CD14-positive monocyte (primary cell): ENCODE measurements around the gene ZBP1. TPM values are rescaled to one million over a fixed set of nuclear protein-coding genes. Genes with fewer than 3 reads are reported as not detected.

ENCODE experiments used
- DNase-seq, 3 donors: peaks; one replicate each; pipeline ENCODE4 v3.0.0-alpha.2; 2011 to 2022
- H2AFZ ChIP-seq: 2 replicates; pipeline ENCODE4 v1.6.0; 2012; ENCODE audit warnings: mild to moderate bottlenecking, low read depth, low read length, inconsistent platforms; ENCODE audit not compliant: insufficient read depth, poor library complexity, severe bottlenecking
- H3K27ac ChIP-seq, 2 donors: 1 replicate in 1 of 2; 2 replicates in 1 of 2; pipeline ENCODE4 v1.5.1; 2012 to 2013; ENCODE audit warnings: low read length in 2 of 2, control low read depth in 1 of 2, inconsistent platforms in 1 of 2, low read depth in 1 of 2, mild to moderate bottlenecking in 1 of 2
- H3K27me3 ChIP-seq, 2 donors: one replicate each; pipeline versions ENCODE4 v1.6.0 to v1.6.1; 2011 to 2013; ENCODE audit warnings: low read length in 2 of 2; ENCODE audit not compliant: control insufficient read depth in 2 of 2, insufficient read depth in 2 of 2
- H3K36me3 ChIP-seq, 2 donors: replicated peaks in 1 of 2; 1 replicate in 1 of 2; 2 replicates in 1 of 2; pipeline versions ENCODE4 v1.5.1 to v1.6.1; 2012 to 2013; ENCODE audit warnings: low read length in 2 of 2, control low read depth in 1 of 2, inconsistent platforms in 1 of 2, mild to moderate bottlenecking in 1 of 2; ENCODE audit not compliant: insufficient read depth in 2 of 2, control insufficient read depth in 1 of 2
- H3K4me1 ChIP-seq, 2 donors: 1 replicate in 1 of 2; 2 replicates in 1 of 2; pipeline versions ENCODE4 v1.5.1 to v1.6.1; 2012 to 2013; ENCODE audit warnings: low read length in 2 of 2, control low read depth in 1 of 2, inconsistent platforms in 1 of 2, mild to moderate bottlenecking in 1 of 2, moderate library complexity in 1 of 2; ENCODE audit not compliant: insufficient read depth in 2 of 2, control insufficient read depth in 1 of 2
- H3K4me2 ChIP-seq: replicated peaks from 2 replicates; pipeline ENCODE3; 2012; ENCODE audit warnings: low read length, moderate library complexity, mild to moderate bottlenecking; ENCODE audit not compliant: poor library complexity, severe bottlenecking; ENCODE audit errors: extremely low read depth
- H3K4me3 ChIP-seq, 3 experiments: fragments of 200-600 bp in 1 of 3; sonication (generic) in 1 of 3; replicated peaks in 1 of 3; 1 replicate in 2 of 3; 2 replicates in 1 of 3; pipeline ENCODE4 v1.5.1; 2011 to 2013; ENCODE audit warnings: low read length in 3 of 3, mild to moderate bottlenecking in 3 of 3, control low read depth in 2 of 3, low read depth in 2 of 3, inconsistent platforms in 1 of 3, moderate library complexity in 1 of 3
- H3K79me2 ChIP-seq: 2 replicates; pipeline ENCODE4 v1.6.0; 2012; ENCODE audit warnings: mild to moderate bottlenecking, control low read depth, inconsistent platforms, low read length, moderate library complexity; ENCODE audit not compliant: insufficient read depth
- H3K9ac ChIP-seq: 2 replicates; pipeline ENCODE4 v1.6.0; 2017; ENCODE audit warnings: low read length, mild to moderate bottlenecking; ENCODE audit not compliant: insufficient read depth, poor library complexity, severe bottlenecking
- H3K9me3 ChIP-seq, 2 donors: replicated peaks in 1 of 2; 1 replicate in 1 of 2; 2 replicates in 1 of 2; pipeline versions ENCODE4 v1.5.1 to v1.6.1; 2012 to 2013; ENCODE audit warnings: low read length in 2 of 2, control low read depth in 1 of 2; ENCODE audit not compliant: control insufficient read depth in 1 of 2, insufficient read depth in 1 of 2
- H4K20me1 ChIP-seq: 2 replicates; pipeline ENCODE4 v1.6.0; 2012; ENCODE audit warnings: mild to moderate bottlenecking, low read length, control low read depth, moderate library complexity; ENCODE audit not compliant: insufficient read depth
- H3K27ac Mint-ChIP-seq, 7 donors: one replicate each; pipeline ENCODE4 v1.8.0; 2020; ENCODE audit warnings: mild to moderate bottlenecking in 7 of 7, mixed read lengths in 7 of 7, moderate library complexity in 6 of 7, inconsistent platforms in 2 of 7
- H3K27me3 Mint-ChIP-seq, 3 donors: one replicate each; pipeline ENCODE4 v1.8.0; 2021 to 2022; ENCODE audit warnings: low read depth in 3 of 3, mild to moderate bottlenecking in 3 of 3, mixed read lengths in 3 of 3, moderate library complexity in 3 of 3, inconsistent platforms in 1 of 3
- H3K36me3 Mint-ChIP-seq, 2 donors: one replicate each; pipeline ENCODE4 v1.8.0; 2020; ENCODE audit warnings: mixed read lengths in 2 of 2, inconsistent platforms in 1 of 2, mild to moderate bottlenecking in 1 of 2
- H3K4me1 Mint-ChIP-seq: one replicate; pipeline ENCODE4 v1.8.0; 2020; ENCODE audit warnings: mild to moderate bottlenecking, mixed read lengths
- H3K4me3 Mint-ChIP-seq, 2 donors: one replicate each; pipeline ENCODE4 v1.8.0; 2020; ENCODE audit warnings: mild to moderate bottlenecking in 2 of 2, mixed read lengths in 2 of 2, moderate library complexity in 1 of 2
- H3K9me3 Mint-ChIP-seq, 7 donors: one replicate each; pipeline ENCODE4 v1.8.0; 2020 to 2022; ENCODE audit warnings: mixed read lengths in 7 of 7, mild to moderate bottlenecking in 6 of 7, moderate library complexity in 6 of 7, inconsistent platforms in 2 of 7
- CTCF ChIP-seq: fragments of 200-600 bp; IDR thresholded peaks from one replicate; pipeline ENCODE4 v1.8.0; 2022; ENCODE audit warnings: antibody characterized with exemption, mild to moderate bottlenecking
- WGBS: methylation state at CpG from one replicate; pipeline ENCODE4 v1.1.5; 2013; ENCODE audit warnings: missing lambda C conversion rate; ENCODE audit not compliant: insufficient coverage; 5-methylcytosine and 5-hydroxymethylcytosine counted together
- intact Hi-C, 2 donors: fragments of 100-400 bp; cut with micrococcal nuclease; formaldehyde crosslinking; loops; one replicate each; pipeline versions ENCODE4 v1.15.0 to v1.15.1; 2023
- polyA plus RNA-seq, 3 donors: library from polyadenylated mRNA; depleted of rRNA in 1 of 3; unstranded in 2 of 3; stranded (reverse) in 1 of 3; fragments of 300-500 nt in 2 of 3; fragments of >200 nt in 1 of 3; fragmentation: Illumina TruSeq in 2 of 3; gene quantifications; 1 replicate in 2 of 3; 2 replicates in 1 of 3; pipeline ENCODE4 v1.2.3, GENCODE V29; 2012 to 2021

The ZBP1 gene
- polyA plus RNA-seq, 3 donors = 2.8 to 25.9 (median 3.0) TPM

- H3K4me3 ChIP-seq = no peak overlapping the region
- no peak for TF ChIP-seq CTCF
- H3K27ac Mint-ChIP-seq = no peak overlapping the region
- H3K27me3 Mint-ChIP-seq = peaks cover 7 to 32% (median 13%) of the 10 kb centered on the region in 3 donors
- peaks cover 7 to 8% of the 10 kb centered on the region in 2 donors for H3K4me1 ChIP-seq
- intact Hi-C loops = no loop called here
- no peak overlapping the region for H3K27ac ChIP-seq
- WGBS = 97% methylated on average over 6 of the region's 12 CpGs
- peaks cover 18% of the 10 kb centered on the region for H3K4me1 Mint-ChIP-seq
- no peaks in the 10 kb centered on the region for H3K79me2 ChIP-seq
- no peak overlapping the region for H2AFZ ChIP-seq
- H3K36me3 Mint-ChIP-seq = peaks cover 9 to 63% of the 10 kb centered on the region in 2 donors
- H3K27me3 ChIP-seq = no peaks in the 10 kb centered on the region
- no peak overlapping the region for H3K4me3 Mint-ChIP-seq
- H3K9ac ChIP-seq = no peak overlapping the region
- H3K9me3 Mint-ChIP-seq = peaks cover 0 to 3% (median 0%) of the 10 kb centered on the region in 7 donors
- no peak overlapping the region for H3K4me2 ChIP-seq
- H3K9me3 ChIP-seq = no peaks in the 10 kb centered on the region
- H4K20me1 ChIP-seq = no peaks in the 10 kb centered on the region
- DNase-seq = no peak
- H3K36me3 ChIP-seq = peaks cover 2 to 29% of the 10 kb centered on the region in 2 donors
Measured at GRCh38 chr20:57613481-57613921, 6.7 kb downstream of the ZBP1 start.

DNA sequence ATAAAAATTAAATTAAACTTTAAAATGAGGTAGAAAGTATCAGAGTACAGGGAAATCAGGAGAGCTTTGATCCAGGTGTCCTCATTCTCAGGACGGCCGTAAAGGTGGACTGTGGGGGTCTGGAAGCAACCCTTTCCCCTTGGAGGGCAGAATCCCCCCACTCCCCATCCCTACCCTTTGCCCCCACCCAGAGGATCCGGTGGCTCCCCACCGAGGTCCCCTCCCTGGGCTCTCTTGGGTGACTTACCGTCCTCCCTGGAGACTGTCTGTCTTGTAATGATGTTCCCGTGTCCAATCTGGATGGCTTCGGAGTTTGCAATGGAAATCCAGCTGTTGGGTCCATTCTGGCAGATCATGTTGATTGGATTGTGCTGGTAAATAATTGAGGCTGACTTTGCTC is 7.3 kb downstream of the ZBP1 start:
- Mint-ChIP-seq H3K4me1 (peaks cover 12% of the 10 kb centered on the region), H3K9me3 (peaks cover 0 to 3% (median 0%) of the 10 kb centered on the region in 7 donors), H3K4me3 (no peak overlapping the region), H3K27ac (no peak overlapping the region), H3K36me3 (peaks cover 9 to 64% of the 10 kb centered on the region in 2 donors), H3K27me3 (peaks cover 9 to 33% (median 16%) of the 10 kb centered on the region in 3 donors)
- intact Hi-C loops = no loop called here
- Histone ChIP-seq H3K27ac (no peak overlapping the region), H3K9me3 (no peaks in the 10 kb centered on the region), H3K4me3 (no peak overlapping the region), H3K4me1 (peaks cover 2% of the 10 kb centered on the region in 2 donors), H3K4me2 (no peak overlapping the region), H3K36me3 (peaks cover 2 to 29% of the 10 kb centered on the region in 2 donors), H3K9ac (no peak overlapping the region), H2AFZ (no peak overlapping the region), H3K27me3 (no peaks in the 10 kb centered on the region), H4K20me1 (no peaks in the 10 kb centered on the region), H3K79me2 (no peaks in the 10 kb centered on the region)
- DNase-seq = no peak
- 100% methylated on average over 4 of the region's 7 CpGs for WGBS
- TF ChIP-seq CTCF = no peak
